ENCODE measurements around the gene CACNA1B. TPM values are rescaled to one million over a fixed set of nuclear protein-coding genes. Genes with fewer than 3 reads are reported as not detected.

Gene CACNA1B
- polyA plus RNA-seq, 1 of the 3 experiments (the other 2 are of a cell fraction): 0.03 TPM

DNA sequence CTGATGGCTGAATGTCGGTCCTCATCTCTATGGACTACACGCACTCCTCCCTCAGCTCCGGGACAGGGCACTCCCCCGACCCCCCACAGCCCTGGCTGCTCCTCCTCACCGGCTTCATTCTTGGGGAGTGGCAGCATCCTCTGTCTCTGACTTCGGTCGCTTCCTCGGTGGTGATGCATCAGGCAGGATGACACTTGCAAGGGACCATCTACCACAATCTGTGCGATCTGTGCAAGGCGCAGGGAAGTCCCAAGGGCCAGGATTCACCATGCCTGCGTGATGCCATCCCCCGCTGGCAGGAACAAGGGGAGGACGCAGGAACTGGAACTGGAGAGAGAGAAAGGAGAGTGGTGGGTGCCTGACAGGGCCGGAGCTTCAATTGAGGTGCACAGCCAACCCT is 2.2 kb upstream of the CACNA1B start:
- POLR2A ChIA-PET: interaction anchor here (0.9 kb wide), 1 partner anchor 24 kb away, joined by 3 read pairs; no protein-coding TSS in a partner anchor
- WGBS (ENCODE audit: low lambda C conversion rate): 69% methylated on average over 13 of the region's 14 CpGs

DNA sequence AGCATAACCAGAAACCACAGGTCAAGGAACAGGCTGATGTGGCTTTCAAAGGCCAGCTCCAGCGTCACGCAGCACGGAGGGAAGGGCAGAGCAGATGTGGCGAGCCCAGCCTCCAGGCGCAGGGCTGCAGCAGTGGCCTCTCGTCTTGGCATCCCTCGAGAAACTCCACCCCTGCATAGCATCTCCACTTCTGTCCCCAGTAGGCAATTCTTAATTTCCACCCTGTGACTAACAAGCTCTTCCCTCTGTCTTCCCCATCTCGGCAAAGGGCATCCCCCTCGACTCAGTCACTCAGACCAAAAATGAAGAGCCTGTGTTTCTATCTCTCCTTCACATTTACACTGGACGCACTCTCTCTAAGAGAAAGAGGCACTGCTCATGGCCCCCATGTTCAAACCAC is 1.7 kb upstream of the CACNA1B start:
- Histone ChIP-seq H3K9me2 (no peaks in the 10 kb centered on the region), H3K27ac (ENCODE audit: low read depth in 2 of 2, low read length in 1 of 2) (no peak overlapping the region), H3K27me3 (ENCODE audit: insufficient read depth) (no peaks in the 10 kb centered on the region), H3K4me1 (ENCODE audit: control insufficient read depth in 1 of 2, insufficient read depth in 2 of 2, low read depth in 1 of 2, low read length in 1 of 2) (peaks cover 0 to 13% of the 10 kb centered on the region in 2 experiments; a peak in 1 of 4 replicates), H3K9ac (no peak overlapping the region), H3F3A (replicated peaks; ENCODE audit: insufficient read depth) (no peaks in the 10 kb centered on the region), H3K4me2 (no peak overlapping the region), H3K36me3 (replicated peaks in 1 of 2; ENCODE audit: control insufficient read depth in 1 of 2, insufficient read depth in 2 of 2, low read length in 1 of 2) (no peaks in the 10 kb centered on the region), H3K4me3 (ENCODE audit: low read depth in 2 of 2, low read length in 1 of 2) (no peak overlapping the region), H3K9me3 (no peaks in the 10 kb centered on the region), H2AFZ (ENCODE audit: low read depth) (no peak overlapping the region), H3K79me2 (ENCODE audit: insufficient read depth) (no peaks in the 10 kb centered on the region), H4K20me1 (ENCODE audit: insufficient read depth) (no peaks in the 10 kb centered on the region)
- WGBS (ENCODE audit: low lambda C conversion rate): 72% methylated on average over 9 of the region's 10 CpGs
- TF ChIP-seq RAD21 (IDR thresholded peaks at IDR 0.05; ENCODE audit: low read length): no peak
- TF ChIP-seq, protein P1, sequence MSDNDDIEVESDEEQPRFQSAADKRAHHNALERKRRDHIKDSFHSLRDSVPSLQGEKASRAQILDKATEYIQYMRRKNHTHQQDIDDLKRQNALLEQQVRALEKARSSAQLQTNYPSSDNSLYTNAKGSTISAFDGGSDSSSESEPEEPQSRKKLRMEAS (IDR thresholded peaks at IDR 0.05; ENCODE audit: low read depth): no peak
- TF ChIP-seq SMC3 (IDR thresholded peaks at IDR 0.05; ENCODE audit: low read depth, low read length): no peak
- no peak for TF ChIP-seq RXRA (IDR thresholded peaks at IDR 0.05; ENCODE audit: borderline replicate concordance, low read depth)
- TF ChIP-seq SIN3A (IDR thresholded peaks at IDR 0.05; ENCODE audit: borderline replicate concordance, low read depth, low read length): no peak
- TF ChIP-seq GATA2 (CRISPR knock-in tag; IDR thresholded peaks at IDR 0.05): no peak
- TF ChIP-seq EP300 (IDR thresholded peaks at IDR 0.05; ENCODE audit: borderline replicate concordance in 1 of 2, low read depth in 1 of 2, low read length in 1 of 2): no peak
- TF ChIP-seq MEF2A (IDR thresholded peaks at IDR 0.05; ENCODE audit: borderline replicate concordance, low read depth): no peak
- no peak for DNase-seq
- ChIA-PET POLR2A (interaction anchor here (0.9 kb wide), 1 partner anchor 24 kb away, joined by 3 read pairs; no protein-coding TSS in a partner anchor), CTCF (interaction anchor here (1.3 kb wide), 1 partner anchor 19 kb away, joined by 3 read pairs; no protein-coding TSS in a partner anchor)

More for the DNA sequence above, 2.2 kb upstream of the CACNA1B start:
- Histone ChIP-seq H3K36me3 (replicated peaks in 1 of 2; ENCODE audit: control insufficient read depth in 1 of 2, insufficient read depth in 2 of 2, low read length in 1 of 2) (no peaks in the 10 kb centered on the region), H3K9me2 (no peaks in the 10 kb centered on the region), H3K4me1 (ENCODE audit: control insufficient read depth in 1 of 2, insufficient read depth in 2 of 2, low read depth in 1 of 2, low read length in 1 of 2) (peaks cover 0 to 13% of the 10 kb centered on the region in 2 experiments; a peak in 1 of 4 replicates), H4K20me1 (ENCODE audit: insufficient read depth) (no peaks in the 10 kb centered on the region), H3F3A (replicated peaks; ENCODE audit: insufficient read depth) (no peaks in the 10 kb centered on the region), H3K9me3 (no peaks in the 10 kb centered on the region), H3K4me2 (no peak overlapping the region), H2AFZ (ENCODE audit: low read depth) (no peak overlapping the region), H3K27me3 (ENCODE audit: insufficient read depth) (no peaks in the 10 kb centered on the region), H3K79me2 (ENCODE audit: insufficient read depth) (no peaks in the 10 kb centered on the region), H3K9ac (no peak overlapping the region), H3K4me3 (ENCODE audit: low read depth in 2 of 2, low read length in 1 of 2) (no peak overlapping the region), H3K27ac (ENCODE audit: low read depth in 2 of 2, low read length in 1 of 2) (no peak overlapping the region)
- CTCF ChIA-PET: interaction anchor here (1.3 kb wide), 1 partner anchor 18 kb away, joined by 3 read pairs; no protein-coding TSS in a partner anchor
- TF ChIP-seq TAF1 (IDR thresholded peaks at IDR 0.05; ENCODE audit: borderline replicate concordance, low read depth, low read length): no peak
- TF ChIP-seq, protein P2, sequence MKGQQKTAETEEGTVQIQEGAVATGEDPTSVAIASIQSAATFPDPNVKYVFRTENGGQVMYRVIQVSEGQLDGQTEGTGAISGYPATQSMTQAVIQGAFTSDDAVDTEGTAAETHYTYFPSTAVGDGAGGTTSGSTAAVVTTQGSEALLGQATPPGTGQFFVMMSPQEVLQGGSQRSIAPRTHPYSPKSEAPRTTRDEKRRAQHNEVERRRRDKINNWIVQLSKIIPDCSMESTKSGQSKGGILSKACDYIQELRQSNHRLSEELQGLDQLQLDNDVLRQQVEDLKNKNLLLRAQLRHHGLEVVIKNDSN (IDR thresholded peaks at IDR 0.05; ENCODE audit: borderline replicate concordance, low read depth): no peak
- TF ChIP-seq RCOR1 (IDR thresholded peaks at IDR 0.05; ENCODE audit: low read length): no peak
- TF ChIP-seq, protein P3, sequence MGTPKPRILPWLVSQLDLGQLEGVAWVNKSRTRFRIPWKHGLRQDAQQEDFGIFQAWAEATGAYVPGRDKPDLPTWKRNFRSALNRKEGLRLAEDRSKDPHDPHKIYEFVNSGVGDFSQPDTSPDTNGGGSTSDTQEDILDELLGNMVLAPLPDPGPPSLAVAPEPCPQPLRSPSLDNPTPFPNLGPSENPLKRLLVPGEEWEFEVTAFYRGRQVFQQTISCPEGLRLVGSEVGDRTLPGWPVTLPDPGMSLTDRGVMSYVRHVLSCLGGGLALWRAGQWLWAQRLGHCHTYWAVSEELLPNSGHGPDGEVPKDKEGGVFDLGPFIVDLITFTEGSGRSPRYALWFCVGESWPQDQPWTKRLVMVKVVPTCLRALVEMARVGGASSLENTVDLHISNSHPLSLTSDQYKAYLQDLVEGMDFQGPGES (IDR thresholded peaks at IDR 0.05; ENCODE audit: low read depth, low read length): no peak
- TF ChIP-seq, protein P4, sequence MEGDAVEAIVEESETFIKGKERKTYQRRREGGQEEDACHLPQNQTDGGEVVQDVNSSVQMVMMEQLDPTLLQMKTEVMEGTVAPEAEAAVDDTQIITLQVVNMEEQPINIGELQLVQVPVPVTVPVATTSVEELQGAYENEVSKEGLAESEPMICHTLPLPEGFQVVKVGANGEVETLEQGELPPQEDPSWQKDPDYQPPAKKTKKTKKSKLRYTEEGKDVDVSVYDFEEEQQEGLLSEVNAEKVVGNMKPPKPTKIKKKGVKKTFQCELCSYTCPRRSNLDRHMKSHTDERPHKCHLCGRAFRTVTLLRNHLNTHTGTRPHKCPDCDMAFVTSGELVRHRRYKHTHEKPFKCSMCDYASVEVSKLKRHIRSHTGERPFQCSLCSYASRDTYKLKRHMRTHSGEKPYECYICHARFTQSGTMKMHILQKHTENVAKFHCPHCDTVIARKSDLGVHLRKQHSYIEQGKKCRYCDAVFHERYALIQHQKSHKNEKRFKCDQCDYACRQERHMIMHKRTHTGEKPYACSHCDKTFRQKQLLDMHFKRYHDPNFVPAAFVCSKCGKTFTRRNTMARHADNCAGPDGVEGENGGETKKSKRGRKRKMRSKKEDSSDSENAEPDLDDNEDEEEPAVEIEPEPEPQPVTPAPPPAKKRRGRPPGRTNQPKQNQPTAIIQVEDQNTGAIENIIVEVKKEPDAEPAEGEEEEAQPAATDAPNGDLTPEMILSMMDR (IDR thresholded peaks at IDR 0.05): no peak
- TF ChIP-seq, protein P1 (IDR thresholded peaks at IDR 0.05; ENCODE audit: low read depth): no peak
- no peak for TF ChIP-seq TEAD4 (IDR thresholded peaks at IDR 0.05; ENCODE audit: borderline replicate concordance, insufficient read depth)
- no peak for TF ChIP-seq CHD2 (IDR thresholded peaks at IDR 0.05; ENCODE audit: low read length, partially characterized antibody)
- no peak for TF ChIP-seq MEF2A (IDR thresholded peaks at IDR 0.05; ENCODE audit: borderline replicate concordance, low read depth)
- no peak for TF ChIP-seq YY1 (IDR thresholded peaks at IDR 0.05; ENCODE audit: low read depth)
- no peak for TF ChIP-seq RAD21 (IDR thresholded peaks at IDR 0.05; ENCODE audit: low read length)
- no peak for TF ChIP-seq TCF12 (IDR thresholded peaks at IDR 0.05)
- no peak for TF ChIP-seq GATA2 (CRISPR knock-in tag; IDR thresholded peaks at IDR 0.05)
- no peak for DNase-seq

Data from SK-N-SH (cell line).